SK-N-SH treated with all-trans-retinoic acid at 6 μM for 48 hours (cell line): ENCODE data around the gene RREB1.

Experiments
- BACH2 ChIP-seq: fragments of 250-450 bp; sonication (Bioruptor Pico); IDR thresholded peaks from 2 replicates; pipeline ENCODE4 v1.9.0; 2021; ENCODE audit warnings: mild to moderate bottlenecking, borderline replicate concordance
- CSDC2 ChIP-seq: fragments of 250-450 bp; sonication (Bioruptor Pico); IDR thresholded peaks from 2 replicates; pipeline ENCODE4 v1.5.0; 2020; ENCODE audit warnings: mild to moderate bottlenecking, moderate library complexity
- PPARA ChIP-seq: fragments of 250-450 bp; sonication (Bioruptor Pico); IDR thresholded peaks from 2 replicates; pipeline ENCODE4 v1.5.0; 2020; ENCODE audit warnings: mild to moderate bottlenecking, borderline replicate concordance
- RARB ChIP-seq: fragments of 250-450 bp; sonication (Bioruptor Pico); IDR thresholded peaks from 2 replicates; pipeline ENCODE4 v1.8.0; 2021; ENCODE audit warnings: mild to moderate bottlenecking, moderate library complexity
- TCF4 ChIP-seq: fragments of 250-450 bp; sonication (Bioruptor Pico); IDR thresholded peaks from 2 replicates; pipeline ENCODE4 v1.8.0; 2021; ENCODE audit warnings: mild to moderate bottlenecking, moderate library complexity, borderline replicate concordance
- ZFP30 ChIP-seq: fragments of 450-650 bp; formaldehyde crosslinking; IDR thresholded peaks from 2 replicates; pipeline ENCODE4 v1.5.0; 2022; ENCODE audit warnings: mild to moderate bottlenecking, moderate library complexity
- ZNF565 ChIP-seq: fragments of 450-650 bp; formaldehyde crosslinking; conservative IDR thresholded peaks from 2 replicates; pipeline ENCODE4 v1.5.0; 2020; ENCODE audit warnings: low read depth, mild to moderate bottlenecking, moderate library complexity
- ZNF70 ChIP-seq: fragments of 450-650 bp; formaldehyde crosslinking; IDR thresholded peaks from 2 replicates; pipeline ENCODE4 v1.5.0; 2020; ENCODE audit warnings: mild to moderate bottlenecking, moderate library complexity
- TF ChIP-seq, protein P1 (sequence below): fragments of 250-450 bp; sonication (Bioruptor Pico); IDR thresholded peaks from 2 replicates; pipeline ENCODE4 v1.5.0; 2020; ENCODE audit warnings: mild to moderate bottlenecking, moderate library complexity
- TF ChIP-seq, protein P2 (sequence below): fragments of 250-450 bp; sonication (Bioruptor Pico); IDR thresholded peaks from 2 replicates; pipeline ENCODE4 v1.5.1; 2020; ENCODE audit warnings: low read depth, mild to moderate bottlenecking, moderate library complexity
- TF ChIP-seq, protein P3 (sequence below): fragments of 250-450 bp; sonication (Bioruptor Pico); IDR thresholded peaks from 2 replicates; pipeline ENCODE4 v1.8.0; 2020; ENCODE audit warnings: mild to moderate bottlenecking, moderate library complexity, borderline replicate concordance

DNA sequence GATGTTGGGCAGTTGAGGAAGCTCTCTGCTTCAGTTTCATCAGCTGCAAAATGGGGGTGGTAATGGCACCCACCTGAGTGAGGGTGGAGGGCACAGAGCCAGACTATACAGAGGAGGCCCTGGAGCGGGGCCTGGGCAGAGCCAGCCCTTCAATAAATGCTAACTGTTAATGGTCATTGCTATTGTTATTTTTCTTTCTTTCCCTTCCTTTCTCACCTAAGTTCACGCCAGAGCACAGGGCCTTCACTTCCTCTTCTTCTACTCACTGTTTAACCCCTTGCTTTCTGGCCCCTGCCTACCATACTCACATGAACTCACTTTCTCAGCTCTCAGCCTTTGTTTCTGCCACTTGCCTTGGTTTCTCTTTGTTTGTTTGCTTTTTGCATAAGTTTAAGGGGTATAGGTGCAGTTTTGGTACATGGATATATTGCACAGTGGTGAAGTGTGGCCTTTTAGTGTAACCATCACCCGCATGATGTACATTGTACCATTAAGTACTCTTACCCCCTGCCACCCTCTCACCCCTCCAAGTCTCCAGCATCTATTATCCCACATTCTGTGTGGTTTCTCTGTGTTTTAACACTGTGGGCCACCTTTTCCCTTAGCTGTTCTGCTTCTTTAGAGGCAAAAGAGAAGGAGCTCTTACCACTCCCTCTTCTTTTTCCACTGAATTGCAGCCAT lies 7.5 kb upstream of the RREB1 start:
- TF ChIP-seq RARB (no peak), CSDC2 (CRISPR knock-in tag) (no peak), BACH2 (CRISPR knock-in tag) (no peak), TCF4 (CRISPR knock-in tag) (no peak), PPARA (no peak), ZNF565 (CRISPR knock-in tag) (no peak), ZFP30 (no peak), ZNF70 (CRISPR knock-in tag) (no peak)
- TF ChIP-seq, protein P1, sequence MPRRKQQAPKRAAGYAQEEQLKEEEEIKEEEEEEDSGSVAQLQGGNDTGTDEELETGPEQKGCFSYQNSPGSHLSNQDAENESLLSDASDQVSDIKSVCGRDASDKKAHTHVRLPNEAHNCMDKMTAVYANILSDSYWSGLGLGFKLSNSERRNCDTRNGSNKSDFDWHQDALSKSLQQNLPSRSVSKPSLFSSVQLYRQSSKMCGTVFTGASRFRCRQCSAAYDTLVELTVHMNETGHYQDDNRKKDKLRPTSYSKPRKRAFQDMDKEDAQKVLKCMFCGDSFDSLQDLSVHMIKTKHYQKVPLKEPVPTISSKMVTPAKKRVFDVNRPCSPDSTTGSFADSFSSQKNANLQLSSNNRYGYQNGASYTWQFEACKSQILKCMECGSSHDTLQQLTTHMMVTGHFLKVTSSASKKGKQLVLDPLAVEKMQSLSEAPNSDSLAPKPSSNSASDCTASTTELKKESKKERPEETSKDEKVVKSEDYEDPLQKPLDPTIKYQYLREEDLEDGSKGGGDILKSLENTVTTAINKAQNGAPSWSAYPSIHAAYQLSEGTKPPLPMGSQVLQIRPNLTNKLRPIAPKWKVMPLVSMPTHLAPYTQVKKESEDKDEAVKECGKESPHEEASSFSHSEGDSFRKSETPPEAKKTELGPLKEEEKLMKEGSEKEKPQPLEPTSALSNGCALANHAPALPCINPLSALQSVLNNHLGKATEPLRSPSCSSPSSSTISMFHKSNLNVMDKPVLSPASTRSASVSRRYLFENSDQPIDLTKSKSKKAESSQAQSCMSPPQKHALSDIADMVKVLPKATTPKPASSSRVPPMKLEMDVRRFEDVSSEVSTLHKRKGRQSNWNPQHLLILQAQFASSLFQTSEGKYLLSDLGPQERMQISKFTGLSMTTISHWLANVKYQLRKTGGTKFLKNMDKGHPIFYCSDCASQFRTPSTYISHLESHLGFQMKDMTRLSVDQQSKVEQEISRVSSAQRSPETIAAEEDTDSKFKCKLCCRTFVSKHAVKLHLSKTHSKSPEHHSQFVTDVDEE (CRISPR knock-in tag) = no peak
- TF ChIP-seq, protein P2, sequence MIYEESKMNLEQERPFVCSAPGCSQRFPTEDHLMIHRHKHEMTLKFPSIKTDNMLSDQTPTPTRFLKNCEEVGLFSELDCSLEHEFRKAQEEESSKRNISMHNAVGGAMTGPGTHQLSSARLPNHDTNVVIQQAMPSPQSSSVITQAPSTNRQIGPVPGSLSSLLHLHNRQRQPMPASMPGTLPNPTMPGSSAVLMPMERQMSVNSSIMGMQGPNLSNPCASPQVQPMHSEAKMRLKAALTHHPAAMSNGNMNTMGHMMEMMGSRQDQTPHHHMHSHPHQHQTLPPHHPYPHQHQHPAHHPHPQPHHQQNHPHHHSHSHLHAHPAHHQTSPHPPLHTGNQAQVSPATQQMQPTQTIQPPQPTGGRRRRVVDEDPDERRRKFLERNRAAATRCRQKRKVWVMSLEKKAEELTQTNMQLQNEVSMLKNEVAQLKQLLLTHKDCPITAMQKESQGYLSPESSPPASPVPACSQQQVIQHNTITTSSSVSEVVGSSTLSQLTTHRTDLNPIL (CRISPR knock-in tag) = no peak
- TF ChIP-seq, protein P3, sequence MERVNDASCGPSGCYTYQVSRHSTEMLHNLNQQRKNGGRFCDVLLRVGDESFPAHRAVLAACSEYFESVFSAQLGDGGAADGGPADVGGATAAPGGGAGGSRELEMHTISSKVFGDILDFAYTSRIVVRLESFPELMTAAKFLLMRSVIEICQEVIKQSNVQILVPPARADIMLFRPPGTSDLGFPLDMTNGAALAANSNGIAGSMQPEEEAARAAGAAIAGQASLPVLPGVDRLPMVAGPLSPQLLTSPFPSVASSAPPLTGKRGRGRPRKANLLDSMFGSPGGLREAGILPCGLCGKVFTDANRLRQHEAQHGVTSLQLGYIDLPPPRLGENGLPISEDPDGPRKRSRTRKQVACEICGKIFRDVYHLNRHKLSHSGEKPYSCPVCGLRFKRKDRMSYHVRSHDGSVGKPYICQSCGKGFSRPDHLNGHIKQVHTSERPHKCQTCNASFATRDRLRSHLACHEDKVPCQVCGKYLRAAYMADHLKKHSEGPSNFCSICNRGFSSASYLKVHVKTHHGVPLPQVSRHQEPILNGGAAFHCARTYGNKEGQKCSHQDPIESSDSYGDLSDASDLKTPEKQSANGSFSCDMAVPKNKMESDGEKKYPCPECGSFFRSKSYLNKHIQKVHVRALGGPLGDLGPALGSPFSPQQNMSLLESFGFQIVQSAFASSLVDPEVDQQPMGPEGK (CRISPR knock-in tag) = no peak
